Kasumi-1 (cell line): ENCODE measurements around the gene VWA5B2.

ENCODE experiments used
- DNase-seq, 2 experiments: peaks; one replicate each; lab custom pipeline; 2025; lab: John Stamatoyannopoulos, UW

VWA5B2 gene

GRCh38 chr3:184275961-184276910 lies 46.9 kb downstream of the VWA5B2 start, which contains the start of gene ECE2:
Gene ECE2, plus strand, starts transcription at chr3:184276022. Its CDS starts 132 bp downstream, at chr3:184276154.
- no peak for DNase-seq

- DNase-seq = no peak
Observed at GRCh38 chr3:184277366-184277765, 48.0 kb downstream of the VWA5B2 start.

GRCh38 chr3:184282941-184283340 lies 53.6 kb downstream of the VWA5B2 start:
- DNase-seq = no peak

- no peak for DNase-seq
Observed at GRCh38 chr3:184283681-184284080, 54.3 kb downstream of the VWA5B2 start.

GRCh38 chr3:184284696-184285095 lies 55.3 kb downstream of the VWA5B2 start:
- peak; percentile 59 to 62 for DNase-seq

- DNase-seq = peak; percentile 68 to 72
Observed at GRCh38 chr3:184289426-184289938, 60.1 kb downstream of the VWA5B2 start.

- no peak for DNase-seq
Observed at GRCh38 chr3:184290331-184290730, 60.9 kb downstream of the VWA5B2 start.

- no peak for DNase-seq
Observed at GRCh38 chr3:184291044-184291737, 61.8 kb downstream of the VWA5B2 start.
